GM18505 (cell line): ENCODE data around the gene ATP5F1D.
"Not testable (repeated sequence)": the region's sequence is repeated elsewhere in the genome, so short reads cannot be mapped to it uniquely, and the experiment has no call there.

ENCODE experiments used
- ATAC-seq: cut with Tn5 transposase; IDR thresholded peaks from one replicate; pipeline ENCODE4 v1.9.1; 2021; ENCODE audit not compliant: unreplicated experiment
- POLR2A ChIP-seq: IDR thresholded peaks from 4 replicates; pipeline ENCODE4 v1.6.1; 2011; ENCODE audit warnings: borderline replicate concordance; ENCODE audit not compliant: insufficient read depth, insufficient read length; ENCODE audit errors: extremely low read depth

Gene ATP5F1D

GRCh38 chr19:1241417-1242095 lies at the start of gene ATP5F1D:
Gene ATP5F1D, plus strand, starts transcription at chr19:1241751. Its CDS starts 100 bp downstream, at chr19:1241851.
- ATAC-seq = peak; percentile 47

GRCh38 chr19:1199531-1199930 lies 42.0 kb upstream of the ATP5F1D start:
- no peak for TF ChIP-seq POLR2A
- ATAC-seq = no peak

More at GRCh38 chr19:1241417-1242095, at the start of gene ATP5F1D:
- TF ChIP-seq POLR2A = peak; percentile 69

- ATAC-seq = not testable (repeated sequence)
Observed at GRCh38 chr19:1200614-1201013, 40.9 kb upstream of the ATP5F1D start.

GRCh38 chr19:1205114-1206099 lies 36.1 kb upstream of the ATP5F1D start, which contains the start of gene STK11:
Gene STK11, plus strand, starts transcription at chr19:1205778. Its CDS starts 1,136 bp downstream, at chr19:1206914.
- TF ChIP-seq POLR2A = peak; percentile 65
- ATAC-seq = peak; percentile 81

- ATAC-seq = no peak
Observed at GRCh38 chr19:1206150-1206863, 35.2 kb upstream of the ATP5F1D start.

GRCh38 chr19:1206864-1207450 lies 34.6 kb upstream of the ATP5F1D start:
- TF ChIP-seq POLR2A = no peak
- no peak for ATAC-seq

More at GRCh38 chr19:1206150-1206863, 35.2 kb upstream of the ATP5F1D start:
- TF ChIP-seq POLR2A = no peak

GRCh38 chr19:1208830-1209229 lies 32.7 kb upstream of the ATP5F1D start:
- not testable (repeated sequence) for ATAC-seq

GRCh38 chr19:1210227-1210538 lies 31.4 kb upstream of the ATP5F1D start:
- ATAC-seq = no peak
- TF ChIP-seq POLR2A = no peak

- ATAC-seq = no peak
- TF ChIP-seq POLR2A = no peak
Observed at GRCh38 chr19:1211494-1212234, 29.9 kb upstream of the ATP5F1D start.

GRCh38 chr19:1213391-1214286 lies 27.9 kb upstream of the ATP5F1D start:
- peak; percentile 15 for TF ChIP-seq POLR2A
- ATAC-seq = no peak

- no peak for ATAC-seq
- TF ChIP-seq POLR2A = no peak
Observed at GRCh38 chr19:1214299-1214861, 27.2 kb upstream of the ATP5F1D start.

GRCh38 chr19:1214862-1215731 lies 26.5 kb upstream of the ATP5F1D start:
- ATAC-seq = no peak
- no peak for TF ChIP-seq POLR2A
